Epidermal melanocyte (primary cell): ENCODE data around the gene WDR88.
"Not testable (repeated sequence)": the region's sequence is repeated elsewhere in the genome, so short reads cannot be mapped to it uniquely, and the experiment has no call there.

Experiments
- DNase-seq: peaks from one replicate; pipeline ENCODE4 v3.0.0; 2011; ENCODE audit warnings: low spot score; ENCODE audit not compliant: insufficient read length

Gene WDR88

GRCh38 chr19:33210266-33210940, 78.5 kb downstream of the WDR88 start:
- DNase-seq: no peak

- no peak for DNase-seq
Measured at GRCh38 chr19:33211794-33212435, 80.0 kb downstream of the WDR88 start.

GRCh38 chr19:33212436-33213172, 80.7 kb downstream of the WDR88 start:
- no peak for DNase-seq

- DNase-seq: no peak
Measured at GRCh38 chr19:33214596-33214995, 82.7 kb downstream of the WDR88 start.

- DNase-seq: no peak
Measured at GRCh38 chr19:33215438-33216197, 83.7 kb downstream of the WDR88 start.

GRCh38 chr19:33216198-33216830, 84.4 kb downstream of the WDR88 start:
- no peak for DNase-seq

- DNase-seq: no peak
Measured at GRCh38 chr19:33217881-33218280, 86.0 kb downstream of the WDR88 start.

GRCh38 chr19:33219261-33219815, 87.4 kb downstream of the WDR88 start:
- peak; percentile 88 for DNase-seq

- no peak for DNase-seq
Measured at GRCh38 chr19:33220115-33220514, 88.2 kb downstream of the WDR88 start.

GRCh38 chr19:33220735-33221134, 88.8 kb downstream of the WDR88 start:
- no peak for DNase-seq

GRCh38 chr19:33221638-33222037, 89.7 kb downstream of the WDR88 start:
- DNase-seq: no peak

- DNase-seq: not testable (repeated sequence)
Measured at GRCh38 chr19:33222255-33222654, 90.3 kb downstream of the WDR88 start.

- no peak for DNase-seq
Measured at GRCh38 chr19:33224694-33225457, 93.0 kb downstream of the WDR88 start.
